Loucy (cell line): Measurements from ENCODE around the gene ISLR.

Experiments
- H2AFZ ChIP-seq: fragments of 200-600 bp; sonication (generic); 2 replicates; pipeline ENCODE4 v1.6.0; 2016; ENCODE audit warnings: antibody characterized with exemption, mild to moderate bottlenecking, low read length, moderate library complexity
- H3F3A ChIP-seq: fragments of 200-600 bp; 2 replicates; pipeline ENCODE4 v1.6.0; 2016; ENCODE audit warnings: antibody characterized with exemption, low read depth, mild to moderate bottlenecking
- H3K27me3 ChIP-seq: fragments of 200-600 bp; sonication (generic); 2 replicates; pipeline ENCODE4 v1.6.1; 2014; ENCODE audit warnings: low read length, mild to moderate bottlenecking; ENCODE audit not compliant: insufficient read depth, poor library complexity, severe bottlenecking
- H3K36me3 ChIP-seq: fragments of 200-600 bp; sonication (generic); 2 replicates; pipeline ENCODE4 v1.6.1; 2016; ENCODE audit warnings: low read length; ENCODE audit not compliant: insufficient read depth
- H3K4me1 ChIP-seq: fragments of 200-600 bp; sonication (generic); 2 replicates; pipeline ENCODE4 v1.5.1; 2014; ENCODE audit warnings: low read length, mild to moderate bottlenecking; ENCODE audit not compliant: insufficient read depth, poor library complexity, severe bottlenecking
- H3K4me2 ChIP-seq: fragments of 200-600 bp; sonication (generic); 2 replicates; pipeline ENCODE4 v1.6.0; 2014; ENCODE audit warnings: antibody characterized with exemption, low read length, low read depth, mild to moderate bottlenecking; ENCODE audit not compliant: poor library complexity, severe bottlenecking
- H3K4me3 ChIP-seq: fragments of 200-600 bp; sonication (generic); 2 replicates; pipeline ENCODE4 v1.5.1; 2014; ENCODE audit warnings: low read length, mild to moderate bottlenecking, mixed read lengths; ENCODE audit not compliant: poor library complexity, severe bottlenecking
- H3K79me2 ChIP-seq: fragments of 200-600 bp; sonication (generic); 2 replicates; pipeline ENCODE4 v1.6.1; 2014; ENCODE audit warnings: low read length; ENCODE audit not compliant: insufficient read depth
- H3K9ac ChIP-seq: fragments of 200-600 bp; sonication (generic); 2 replicates; pipeline ENCODE4 v1.6.0; 2014; ENCODE audit warnings: mild to moderate bottlenecking, low read depth, low read length, moderate library complexity; ENCODE audit not compliant: poor library complexity, severe bottlenecking
- H3K9me2 ChIP-seq: fragments of 200-600 bp; sonication (generic); replicated peaks from 2 replicates; pipeline ENCODE4 v1.6.1; 2016; ENCODE audit warnings: low read depth, low read length, mixed read lengths
- H3K9me3 ChIP-seq: fragments of 200-600 bp; sonication (generic); 2 replicates; pipeline ENCODE4 v1.6.1; 2014; ENCODE audit warnings: mild to moderate bottlenecking, antibody characterized with exemption, low read length, low read depth; ENCODE audit not compliant: insufficient read depth
- H4K20me1 ChIP-seq: fragments of 200-600 bp; sonication (generic); 2 replicates; pipeline ENCODE4 v1.6.0; 2014; ENCODE audit warnings: antibody characterized with exemption, low read length, mild to moderate bottlenecking; ENCODE audit not compliant: insufficient read depth, poor library complexity, severe bottlenecking
- CTCF ChIP-seq: fragments of 200-600 bp; sonication (generic); conservative IDR thresholded peaks from 2 replicates; pipeline ENCODE4 v1.5.1; 2014; ENCODE audit warnings: mild to moderate bottlenecking, antibody characterized with exemption, low read length
- EZH2phosphoT487 ChIP-seq: fragments of 200-600 bp; IDR thresholded peaks from 2 replicates; pipeline ENCODE4 v1.6.1; 2018; ENCODE audit warnings: antibody characterized with exemption, mild to moderate bottlenecking, moderate library complexity, borderline replicate concordance

ISLR gene

DNA sequence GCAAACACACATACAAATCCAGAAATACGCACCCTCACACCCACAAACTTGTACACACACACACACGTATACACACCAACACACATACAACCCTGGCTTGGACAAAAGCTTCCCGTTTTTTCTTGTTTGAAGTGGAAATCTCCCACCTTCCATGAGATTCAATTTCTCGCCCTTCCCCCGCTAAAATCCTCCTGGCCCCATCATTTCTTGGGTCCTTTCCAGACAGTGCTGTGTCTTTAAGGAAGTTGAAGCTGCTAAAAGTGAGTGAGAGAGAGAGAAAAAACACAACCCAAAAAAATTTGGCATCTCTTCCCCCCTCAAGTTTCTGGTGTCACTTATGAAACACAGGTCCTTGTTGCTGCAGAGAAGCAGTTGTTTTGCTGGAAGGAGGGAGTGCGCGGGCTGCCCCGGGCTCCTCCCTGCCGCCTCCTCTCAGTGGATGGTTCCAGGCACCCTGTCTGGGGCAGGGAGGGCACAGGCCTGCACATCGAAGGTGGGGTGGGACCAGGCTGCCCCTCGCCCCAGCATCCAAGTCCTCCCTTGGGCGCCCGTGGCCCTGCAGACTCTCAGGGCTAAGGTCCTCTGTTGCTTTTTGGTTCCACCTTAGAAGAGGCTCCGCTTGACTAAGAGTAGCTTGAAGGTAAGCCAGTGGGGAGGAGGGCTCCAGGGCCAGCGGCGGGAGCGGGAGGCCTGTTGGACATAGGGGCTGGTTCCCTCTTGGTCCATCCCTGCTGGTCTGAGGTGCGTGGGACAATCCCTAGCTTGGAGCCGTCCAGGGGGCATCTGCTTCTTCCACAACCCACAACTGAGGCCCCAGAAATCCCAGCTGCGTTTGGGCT lies at the start of gene ISLR:
Gene ISLR (plus strand): TSS at position 331 of the 839 bp plus-strand sequence. CDS start 1,149 bp downstream, outside the sequence.
- Histone ChIP-seq H3K9me2 (no peaks in the 10 kb centered on the region), H3K27me3 (no peaks in the 10 kb centered on the region), H3K4me2 (no peak within 1 kb of the TSS), H3K9me3 (no peaks in the 10 kb centered on the region), H3F3A (no peaks in the 10 kb centered on the region), H4K20me1 (no peaks in the 10 kb centered on the region), H3K36me3 (no peaks in the 10 kb centered on the region), H3K4me1 (no peaks in the 10 kb centered on the region), H3K4me3 (no peak within 1 kb of the TSS), H2AFZ (no peak within 1 kb of the TSS), H3K9ac (no peak within 1 kb of the TSS), H3K79me2 (no peaks in the 10 kb centered on the region)
- TF ChIP-seq CTCF (no peak), EZH2phosphoT487 (no peak)

DNA sequence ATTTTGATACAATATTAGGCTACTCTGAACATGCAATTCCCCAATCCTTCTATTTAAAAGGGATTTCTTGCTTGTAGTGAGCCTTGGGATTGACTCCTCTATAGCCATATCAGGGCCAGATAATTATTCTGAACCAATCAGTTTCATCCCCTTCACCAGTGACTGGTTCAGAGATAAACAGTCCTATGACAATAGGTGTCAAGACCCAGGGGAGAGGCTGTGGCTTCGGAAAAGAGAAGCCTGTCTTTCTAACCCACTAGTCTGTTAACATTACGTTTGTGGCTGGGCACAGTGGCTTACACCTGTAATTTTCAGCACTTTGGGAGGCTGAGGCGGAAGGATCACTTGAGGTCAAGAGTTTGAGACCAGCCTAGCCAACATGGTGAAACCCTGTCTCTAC lies 49.3 kb upstream of the ISLR start:
- Histone ChIP-seq H3K4me3 (no peak overlapping the region), H4K20me1 (no peaks in the 10 kb centered on the region), H3K4me1 (peaks cover 24% of the 10 kb centered on the region), H3K9ac (no peak overlapping the region), H3K4me2 (no peak overlapping the region), H3K9me2 (no peaks in the 10 kb centered on the region), H3K27me3 (no peaks in the 10 kb centered on the region), H3K36me3 (no peaks in the 10 kb centered on the region), H3K9me3 (no peaks in the 10 kb centered on the region), H3K79me2 (no peaks in the 10 kb centered on the region), H2AFZ (no peak overlapping the region), H3F3A (no peaks in the 10 kb centered on the region)
- TF ChIP-seq CTCF (no peak), EZH2phosphoT487 (no peak)

DNA sequence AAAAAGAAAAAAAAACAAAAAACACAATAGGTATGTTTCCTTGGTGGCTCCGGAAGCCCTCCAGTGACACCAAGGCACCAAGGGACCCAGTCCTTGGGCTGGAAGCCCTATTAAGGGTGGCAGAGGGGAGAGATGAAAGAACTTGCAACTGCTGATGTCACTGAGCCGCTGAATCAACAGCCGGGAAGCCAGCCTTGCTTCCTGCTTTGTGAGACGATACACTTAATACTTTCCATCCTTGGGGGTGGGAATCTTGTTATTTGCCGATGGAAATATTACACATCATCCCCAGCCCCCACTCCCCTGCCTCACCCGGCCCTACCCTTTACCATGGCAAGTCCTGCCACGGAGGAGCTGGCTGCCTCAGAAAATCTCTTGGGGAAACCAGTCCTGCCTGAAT lies 48.8 kb upstream of the ISLR start:
- Histone ChIP-seq H3K79me2 (no peaks in the 10 kb centered on the region), H4K20me1 (no peaks in the 10 kb centered on the region), H3K9me2 (no peaks in the 10 kb centered on the region), H3K27me3 (no peaks in the 10 kb centered on the region), H3K4me2 (no peak overlapping the region), H3K4me1 (peaks cover 24% of the 10 kb centered on the region), H3F3A (no peaks in the 10 kb centered on the region), H3K9me3 (no peaks in the 10 kb centered on the region), H3K36me3 (no peaks in the 10 kb centered on the region), H2AFZ (no peak overlapping the region), H3K4me3 (no peak overlapping the region), H3K9ac (no peak overlapping the region)
- TF ChIP-seq CTCF (no peak), EZH2phosphoT487 (no peak)
